SK-N-SH (cell line): ENCODE measurements around the gene MICALL1. TPM values are rescaled to one million over a fixed set of nuclear protein-coding genes. Genes with fewer than 3 reads are reported as not detected.

Experiments used
- CTCF ChIA-PET: fragments of 300-600, 350-600 bp; formaldehyde crosslinking; extraction: SDS; loops from one replicate; lab custom pipeline; 2021; lab: Yijun Ruan, JAX
- POLR2A ChIA-PET: fragments of 350-600 bp; sonication (Branson Sonifier 250); formaldehyde crosslinking; extraction: SDS; loops from one replicate; lab custom pipeline; 2020; ENCODE audit warnings: antibody characterized with exemption, inconsistent platforms; lab: Yijun Ruan, JAX
- DNase-seq: peaks from one replicate; pipeline ENCODE4 v3.0.0; 2012
- H2AFZ ChIP-seq: fragments of 200-600 bp; sonication (generic); 2 replicates; pipeline ENCODE4 v1.8.1; 2016; ENCODE audit warnings: antibody characterized with exemption, mild to moderate bottlenecking, low read depth
- H3F3A ChIP-seq: fragments of 200-600 bp; sonication (generic); replicated peaks from 2 replicates; pipeline ENCODE3; 2016; ENCODE audit warnings: antibody characterized with exemption, mild to moderate bottlenecking; ENCODE audit not compliant: insufficient read depth
- H3K27ac ChIP-seq, 2 experiments: fragments of 200-500 bp in 1 of 2; fragments of 200-600 bp in 1 of 2; sonication (Bioruptor generic) in 1 of 2; sonication (generic), shearing (Covaris generic) in 1 of 2; 2 replicates each; pipeline versions ENCODE4 v1.5.1 to v1.6.1; 2014 to 2016; ENCODE audit warnings: low read depth in 2 of 2, inconsistent platforms in 1 of 2, low read length in 1 of 2, mild to moderate bottlenecking in 1 of 2, mixed read lengths in 1 of 2
- H3K27me3 ChIP-seq: fragments of 200-600 bp; sonication (generic), shearing (Covaris generic); 2 replicates; pipeline ENCODE4 v1.6.1; 2016; ENCODE audit warnings: mixed run types; ENCODE audit not compliant: insufficient read depth
- H3K36me3 ChIP-seq, 2 experiments: fragments of 200-500 bp in 1 of 2; fragments of 200-600 bp in 1 of 2; sonication (Bioruptor generic) in 1 of 2; sonication (generic) in 1 of 2; replicated peaks in 1 of 2; 2 replicates each; pipeline versions ENCODE3 to v1.5.1; 2014 to 2016; ENCODE audit warnings: low read length in 1 of 2, mild to moderate bottlenecking in 1 of 2; ENCODE audit not compliant: insufficient read depth in 2 of 2, control insufficient read depth in 1 of 2
- H3K4me1 ChIP-seq, 2 experiments: fragments of 200-500 bp in 1 of 2; fragments of 200-600 bp in 1 of 2; sonication (Bioruptor generic) in 1 of 2; sonication (generic), shearing (Covaris generic) in 1 of 2; 2 replicates each; pipeline versions ENCODE4 v1.5.1 to v1.6.1; 2014 to 2016; ENCODE audit warnings: low read depth in 1 of 2, low read length in 1 of 2, mixed run types in 1 of 2; ENCODE audit not compliant: insufficient read depth in 2 of 2, control insufficient read depth in 1 of 2
- H3K4me2 ChIP-seq: fragments of 200-600 bp; sonication (generic), shearing (Covaris generic); 2 replicates; pipeline ENCODE4 v1.6.1; 2017; ENCODE audit warnings: mixed run types
- H3K4me3 ChIP-seq, 2 experiments: fragments of 200-500 bp in 1 of 2; fragments of 200-600 bp in 1 of 2; sonication (Bioruptor generic) in 1 of 2; sonication (generic), shearing (Covaris generic) in 1 of 2; 2 replicates each; pipeline versions ENCODE4 v1.5.1 to v1.8.1; 2014 to 2016; ENCODE audit warnings: low read depth in 2 of 2, inconsistent platforms in 1 of 2, low read length in 1 of 2, mild to moderate bottlenecking in 1 of 2, mixed read lengths in 1 of 2, moderate library complexity in 1 of 2
- H3K79me2 ChIP-seq: fragments of 200-600 bp; sonication (generic); 2 replicates; pipeline ENCODE4 v1.8.1; 2017; ENCODE audit warnings: mild to moderate bottlenecking; ENCODE audit not compliant: insufficient read depth
- H3K9ac ChIP-seq: fragments of 200-600 bp; sonication (generic); 2 replicates; pipeline ENCODE4 v1.6.1; 2017; ENCODE audit warnings: mixed run types
- H3K9me2 ChIP-seq: fragments of 200-600 bp; sonication (generic); 2 replicates; pipeline ENCODE4 v1.6.1; 2017; ENCODE audit warnings: mixed run types
- H3K9me3 ChIP-seq: fragments of 200-600 bp; sonication (generic); 2 replicates; pipeline ENCODE4 v1.6.1; 2017; ENCODE audit warnings: mixed run types, mild to moderate bottlenecking, moderate library complexity
- H4K20me1 ChIP-seq: fragments of 200-600 bp; sonication (generic); 2 replicates; pipeline ENCODE4 v1.6.1; 2017; ENCODE audit warnings: mild to moderate bottlenecking, mixed run types; ENCODE audit not compliant: insufficient read depth
- FOXM1 ChIP-seq: IDR thresholded peaks from 2 replicates; pipeline ENCODE4 v1.4.0; 2012; ENCODE audit warnings: low read depth, mild to moderate bottlenecking
- GABPA ChIP-seq: IDR thresholded peaks from 2 replicates; pipeline ENCODE4 v1.4.0; 2012; ENCODE audit warnings: low read depth, mild to moderate bottlenecking
- IRF3 ChIP-seq: fragments of 150-350 bp; IDR thresholded peaks from 2 replicates; pipeline ENCODE4 v1.6.1; 2016; ENCODE audit warnings: mild to moderate bottlenecking, low read depth, low read length
- MXI1 ChIP-seq: IDR thresholded peaks from 2 replicates; pipeline ENCODE4 v1.6.1; 2012; ENCODE audit warnings: mild to moderate bottlenecking, low read depth, low read length, improper control_type of control experiment
- NFIC ChIP-seq: IDR thresholded peaks from 2 replicates; pipeline ENCODE4 v1.4.0; 2012; ENCODE audit warnings: borderline replicate concordance
- REST ChIP-seq: IDR thresholded peaks from 2 replicates; pipeline ENCODE4 v1.6.1; 2012; ENCODE audit warnings: mild to moderate bottlenecking, low read depth, low read length, moderate library complexity
- SIN3A ChIP-seq: IDR thresholded peaks from 2 replicates; pipeline ENCODE4 v1.6.1; 2012; ENCODE audit warnings: low read depth, mild to moderate bottlenecking, low read length, moderate library complexity, borderline replicate concordance
- WGBS: methylation state at CpG from one replicate; pipeline ENCODE4 v1.1.6; 2017; ENCODE audit warnings: low lambda C conversion rate; 5-methylcytosine and 5-hydroxymethylcytosine counted together
- polyA plus RNA-seq, 3 experiments: library from polyadenylated mRNA; depleted of rRNA; stranded (reverse); fragments of >200 nt; gene quantifications; 2 replicates each; pipeline ENCODE4 v1.2.3, GENCODE V29; 2012
- TF ChIP-seq, protein P1 (sequence below): fragments of 150-350 bp; IDR thresholded peaks from 2 replicates; pipeline ENCODE4 v1.6.1; 2017; ENCODE audit warnings: antibody characterized with exemption, low read length, low read depth, borderline replicate concordance

MICALL1 gene
- polyA plus RNA-seq, 1 of the 3 experiments (the other 2 are of a cell fraction) = 12.9 TPM

- H3K9ac ChIP-seq = no peak overlapping the region
- peak overlapping the region in 1 of 2 experiments; percentile 69; a peak in 2 of 4 replicates for H3K27ac ChIP-seq
- 97% methylated on average over 17 of the region's 21 CpGs for WGBS
- peaks cover 17 to 20% of the 10 kb centered on the region in 2 experiments for H3K36me3 ChIP-seq
- H3K9me2 ChIP-seq = no peaks in the 10 kb centered on the region
- peaks cover 8% of the 10 kb centered on the region; the same call in 1 of the 2 replicates for H4K20me1 ChIP-seq
- POLR2A ChIA-PET = no interaction called here
- H3K27me3 ChIP-seq = no peaks in the 10 kb centered on the region
- TF ChIP-seq GABPA (no peak), NFIC (no peak), MXI1 (no peak), FOXM1 (no peak), IRF3 (no peak), REST (no peak), SIN3A (no peak)
- TF ChIP-seq, protein P1, sequence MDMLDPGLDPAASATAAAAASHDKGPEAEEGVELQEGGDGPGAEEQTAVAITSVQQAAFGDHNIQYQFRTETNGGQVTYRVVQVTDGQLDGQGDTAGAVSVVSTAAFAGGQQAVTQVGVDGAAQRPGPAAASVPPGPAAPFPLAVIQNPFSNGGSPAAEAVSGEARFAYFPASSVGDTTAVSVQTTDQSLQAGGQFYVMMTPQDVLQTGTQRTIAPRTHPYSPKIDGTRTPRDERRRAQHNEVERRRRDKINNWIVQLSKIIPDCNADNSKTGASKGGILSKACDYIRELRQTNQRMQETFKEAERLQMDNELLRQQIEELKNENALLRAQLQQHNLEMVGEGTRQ = no peak
- TF ChIP-seq, all 33 proteins: peak for 0
- H3K9me3 ChIP-seq = no peaks in the 10 kb centered on the region
- H2AFZ ChIP-seq = no peak overlapping the region
- peaks cover 6 to 7% of the 10 kb centered on the region in 2 experiments; a peak in 3 of 4 replicates for H3K4me1 ChIP-seq
- CTCF ChIA-PET = interaction anchor here (0.9 to 3.5 kb wide), 8 partner anchors 8 to 115 kb away, joined by 3 to 13 read pairs (median 6); partner anchors contain the start of gene MICALL1
- H3K79me2 ChIP-seq = no peaks in the 10 kb centered on the region
- peaks cover 14% of the 10 kb centered on the region for H3F3A ChIP-seq
- DNase-seq = no peak
- peak overlapping the region; percentile 47; the same call in 1 of the 2 replicates for H3K4me2 ChIP-seq
- no peak overlapping the region for H3K4me3 ChIP-seq
Measured at GRCh38 chr22:37932821-37933578, 26.9 kb downstream of the MICALL1 start.
